Uterus (tissue), 2 donors: ENCODE results near the gene RALB.

Experiments
- POLR2A ChIP-seq, 2 donors: fragments of 450-650 bp; IDR thresholded peaks; one replicate each; pipeline ENCODE4 v1.6.1; 2016; ENCODE audit warnings: antibody characterized with exemption in 2 of 2, mild to moderate bottlenecking in 1 of 2, moderate library complexity in 1 of 2
- TF ChIP-seq, protein P1 (sequence below), 4 experiments: fragments of 200-600 bp in 2 of 4; fragments of 450-650 bp in 2 of 4; sonication (generic) in 2 of 4; IDR thresholded peaks; one replicate each; pipeline ENCODE4 v1.5.1; 2016 to 2019; ENCODE audit warnings: antibody characterized with exemption in 4 of 4, mild to moderate bottlenecking in 2 of 4, moderate library complexity in 1 of 4

DNA sequence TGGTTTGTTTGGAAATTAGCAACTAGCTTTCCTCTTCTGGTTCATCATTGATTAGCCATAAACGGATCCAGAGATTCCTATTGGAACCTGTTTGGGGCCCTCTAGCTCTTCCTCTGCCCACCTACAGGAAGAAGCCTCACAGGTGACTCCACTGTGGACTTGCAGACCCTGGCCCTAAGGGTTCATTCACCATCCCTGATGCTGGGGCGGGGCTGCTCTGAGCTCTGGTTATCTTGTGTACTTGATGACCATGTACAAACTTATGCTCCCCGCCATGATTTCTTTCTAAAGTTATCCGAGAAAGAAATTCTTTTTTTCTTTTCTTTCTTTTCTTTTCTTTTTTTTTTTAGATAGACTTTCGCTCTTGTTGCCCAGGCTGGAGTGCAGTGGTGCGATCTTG is 59.4 kb downstream of the RALB start:
- TF ChIP-seq, protein P1, sequence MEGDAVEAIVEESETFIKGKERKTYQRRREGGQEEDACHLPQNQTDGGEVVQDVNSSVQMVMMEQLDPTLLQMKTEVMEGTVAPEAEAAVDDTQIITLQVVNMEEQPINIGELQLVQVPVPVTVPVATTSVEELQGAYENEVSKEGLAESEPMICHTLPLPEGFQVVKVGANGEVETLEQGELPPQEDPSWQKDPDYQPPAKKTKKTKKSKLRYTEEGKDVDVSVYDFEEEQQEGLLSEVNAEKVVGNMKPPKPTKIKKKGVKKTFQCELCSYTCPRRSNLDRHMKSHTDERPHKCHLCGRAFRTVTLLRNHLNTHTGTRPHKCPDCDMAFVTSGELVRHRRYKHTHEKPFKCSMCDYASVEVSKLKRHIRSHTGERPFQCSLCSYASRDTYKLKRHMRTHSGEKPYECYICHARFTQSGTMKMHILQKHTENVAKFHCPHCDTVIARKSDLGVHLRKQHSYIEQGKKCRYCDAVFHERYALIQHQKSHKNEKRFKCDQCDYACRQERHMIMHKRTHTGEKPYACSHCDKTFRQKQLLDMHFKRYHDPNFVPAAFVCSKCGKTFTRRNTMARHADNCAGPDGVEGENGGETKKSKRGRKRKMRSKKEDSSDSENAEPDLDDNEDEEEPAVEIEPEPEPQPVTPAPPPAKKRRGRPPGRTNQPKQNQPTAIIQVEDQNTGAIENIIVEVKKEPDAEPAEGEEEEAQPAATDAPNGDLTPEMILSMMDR (IDR thresholded peaks at IDR 0.05), result no peak
- no peak for TF ChIP-seq POLR2A (IDR thresholded peaks at IDR 0.05)
